Fibroblast of skin of abdomen (primary cell): Measurements from ENCODE around the gene ZNF654. TPM values are rescaled to one million over a fixed set of nuclear protein-coding genes. Genes with fewer than 3 reads are reported as not detected.
"Not testable (repeated sequence)": the region's sequence is repeated elsewhere in the genome, so short reads cannot be mapped to it uniquely, and the experiment has no call there.

ENCODE experiments used
- DNase-seq: peaks from one replicate; pipeline ENCODE4 v3.0.0-alpha.2; 2013
- polyA plus RNA-seq, 2 experiments: library from polyadenylated mRNA; unstranded; fragments of 120-200 nt; gene quantifications; one replicate each; pipeline ENCODE4 v1.2.1, GENCODE V29; 2013; ENCODE audit not compliant: insufficient read length in 2 of 2

ZNF654 gene
- polyA plus RNA-seq (2013, experiment 1 of 2; ENCODE audit: insufficient read length): 8.6 TPM
- polyA plus RNA-seq (2013, experiment 2 of 2; ENCODE audit: insufficient read length): 9.3 TPM

DNA sequence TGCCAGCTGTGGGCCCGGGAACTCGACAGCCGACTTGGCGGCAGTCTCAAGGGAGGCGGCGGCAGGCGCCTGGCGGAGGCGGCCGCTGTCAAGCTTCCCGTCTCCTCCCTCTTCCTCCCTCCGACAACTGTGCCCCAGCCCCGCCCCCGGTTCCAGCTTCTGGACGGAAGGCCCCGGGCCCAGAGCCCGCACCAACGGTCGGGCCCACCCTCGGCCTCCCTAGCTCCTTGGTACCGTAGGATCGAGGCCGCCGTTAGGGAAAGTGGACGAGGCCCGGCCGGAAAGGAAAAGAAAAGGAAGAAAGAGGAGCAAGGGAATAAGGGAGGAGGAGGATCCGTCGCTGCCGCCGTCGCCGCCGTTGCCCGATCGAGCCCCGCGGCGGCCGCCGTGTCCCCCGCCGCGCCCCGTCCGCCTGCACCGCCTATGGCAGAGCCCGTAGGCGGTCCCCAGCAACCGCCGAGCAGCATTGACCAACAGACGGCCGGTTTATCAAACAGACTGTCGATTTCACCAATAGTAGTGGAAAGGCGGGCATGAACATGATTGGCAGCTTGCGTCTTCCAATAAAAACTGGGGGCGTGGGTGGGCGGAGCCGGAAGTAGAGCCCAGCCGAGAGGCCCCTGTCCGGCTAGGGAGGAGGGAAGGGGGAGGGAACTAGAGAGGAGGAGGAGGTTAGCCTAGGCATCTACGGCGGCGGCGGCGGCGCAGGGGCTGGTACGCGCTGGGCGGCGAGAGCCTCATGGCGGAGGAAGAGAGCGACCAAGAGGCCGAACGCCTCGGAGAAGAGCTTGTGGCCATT lies at the start of gene ZNF654, which contains the start of gene CGGBP1:
Gene ZNF654, plus strand, starts transcription at position 675 of the 799 bp plus-strand sequence. Its CDS starts 65 bp downstream, at position 740.
Gene CGGBP1, minus strand, starts transcription at position 425 of the 799 bp plus-strand sequence. CDS start 3,029 bp downstream, outside the sequence.
- peak; percentile 99 for DNase-seq

DNA sequence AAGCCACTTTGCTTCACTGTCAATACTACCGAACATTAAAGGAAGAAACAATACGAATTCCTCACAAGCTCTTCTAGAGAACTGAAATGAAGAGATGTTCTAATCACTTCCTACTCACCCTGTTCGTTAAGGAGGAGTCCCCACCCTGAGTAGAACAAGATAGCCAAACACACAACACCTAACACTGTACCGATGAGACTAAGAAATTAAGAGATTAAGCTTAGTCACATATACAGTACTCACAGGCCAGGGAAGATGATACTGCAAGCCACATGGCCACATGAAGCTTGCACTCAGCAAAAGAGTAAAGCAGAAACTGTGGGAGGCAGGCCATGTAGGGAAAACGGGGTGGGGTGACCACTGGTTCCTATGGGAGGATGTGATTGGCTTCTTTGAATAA lies 48.2 kb upstream of the ZNF654 start:
- no peak for DNase-seq

DNA sequence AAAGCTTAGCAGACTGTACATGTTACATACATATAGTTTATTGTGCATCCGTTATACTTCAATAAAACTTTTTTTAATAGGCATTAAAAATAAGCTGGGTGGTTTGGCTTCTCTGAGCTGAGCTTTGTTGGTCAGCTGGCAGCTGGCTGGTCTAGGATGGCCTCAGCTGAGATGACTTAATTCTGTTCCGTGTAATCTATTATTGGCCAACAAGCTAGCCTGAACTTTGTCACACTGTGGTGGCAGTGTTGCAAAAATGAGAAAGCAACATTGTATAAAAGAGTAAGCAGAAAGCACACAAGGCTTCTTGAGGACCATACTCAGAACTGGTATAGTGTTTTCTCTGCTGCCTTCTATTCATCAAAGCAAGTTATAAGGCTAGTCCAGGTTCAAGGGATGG lies 45.5 kb upstream of the ZNF654 start:
- DNase-seq: no peak

DNA sequence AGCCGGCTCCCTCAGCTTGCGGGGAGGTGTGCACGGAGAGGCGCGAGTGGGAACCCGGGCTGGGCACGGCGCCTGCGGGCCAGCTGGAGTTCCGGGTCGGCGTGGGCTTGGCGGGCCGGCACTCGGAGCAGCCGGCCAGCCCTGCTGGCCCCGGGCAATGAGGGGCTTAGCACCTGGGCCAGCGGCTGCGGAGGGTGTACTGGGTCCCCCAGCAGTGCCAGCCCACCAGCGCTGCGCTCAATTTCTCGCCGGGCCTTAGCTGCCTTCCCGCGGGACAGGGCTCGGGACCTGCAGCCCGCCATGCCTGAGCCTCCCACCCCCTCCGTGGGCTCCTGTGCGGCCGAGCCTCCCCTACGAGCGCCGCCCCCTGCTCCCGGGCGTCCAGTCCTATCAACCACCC lies 43.4 kb upstream of the ZNF654 start:
- DNase-seq: not testable (repeated sequence)

DNA sequence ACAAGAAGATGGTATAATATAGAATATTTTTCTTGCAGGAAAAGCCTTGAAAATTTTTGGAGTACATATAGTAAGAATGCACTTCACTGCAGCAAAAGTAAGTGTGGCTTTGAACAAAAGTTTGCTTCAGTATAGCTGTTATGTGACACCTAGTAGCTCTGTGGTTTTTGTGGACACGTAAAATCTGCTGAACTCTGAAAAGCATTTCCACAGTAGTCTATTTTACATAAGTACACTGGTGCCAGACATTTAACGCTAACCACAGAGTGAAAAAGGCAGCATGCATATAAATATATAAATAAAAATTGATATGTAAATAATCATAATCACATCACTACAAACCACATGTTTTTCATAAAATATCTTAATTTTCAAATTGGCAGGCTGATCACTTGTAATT lies 40.0 kb upstream of the ZNF654 start:
- no peak for DNase-seq

DNA sequence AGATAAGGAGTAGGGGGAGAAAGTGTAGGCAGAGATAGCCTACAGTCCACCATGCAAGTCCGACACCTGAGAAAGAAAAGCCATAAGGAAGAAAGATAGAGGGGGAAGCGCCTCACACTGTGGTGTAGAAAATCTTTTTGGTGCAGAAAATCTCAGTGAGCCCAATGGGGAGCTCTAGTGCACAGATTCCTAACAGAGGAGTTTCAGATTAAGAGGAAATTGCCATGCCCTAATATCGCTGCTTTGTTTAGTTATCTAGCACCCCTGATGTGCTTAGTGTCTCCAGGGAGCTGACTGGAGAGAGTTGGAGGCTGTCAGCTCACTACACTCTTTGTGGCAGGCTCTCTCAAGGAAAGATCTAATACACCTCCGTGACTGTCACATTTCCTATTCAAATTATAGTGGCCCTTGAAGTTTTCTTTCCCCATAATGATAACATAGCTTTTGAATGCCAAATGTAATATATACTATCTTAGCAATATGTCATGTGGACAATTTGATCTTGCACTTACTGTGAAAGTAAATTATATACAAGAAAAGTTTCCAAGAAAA lies 34.0 kb upstream of the ZNF654 start:
- no peak for DNase-seq

DNA sequence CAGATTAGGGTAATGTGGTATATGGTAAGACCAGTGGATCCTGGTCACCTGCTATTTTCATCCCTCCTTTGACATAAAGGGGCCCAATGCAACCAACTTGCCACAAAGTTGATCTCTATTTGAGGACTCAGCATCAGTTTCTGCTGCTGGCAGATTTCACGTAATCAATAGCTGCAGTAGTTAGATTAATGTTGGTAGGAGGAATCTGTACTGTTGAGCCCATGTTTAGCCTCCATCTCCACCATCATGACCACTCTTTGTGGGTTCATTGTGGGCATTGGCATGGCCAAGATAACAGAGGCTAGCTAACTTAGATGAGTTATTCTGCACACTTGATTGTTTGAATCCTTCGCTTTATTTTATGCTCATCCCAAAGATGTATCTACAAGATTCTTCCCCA lies 30.2 kb upstream of the ZNF654 start:
- DNase-seq: no peak

DNA sequence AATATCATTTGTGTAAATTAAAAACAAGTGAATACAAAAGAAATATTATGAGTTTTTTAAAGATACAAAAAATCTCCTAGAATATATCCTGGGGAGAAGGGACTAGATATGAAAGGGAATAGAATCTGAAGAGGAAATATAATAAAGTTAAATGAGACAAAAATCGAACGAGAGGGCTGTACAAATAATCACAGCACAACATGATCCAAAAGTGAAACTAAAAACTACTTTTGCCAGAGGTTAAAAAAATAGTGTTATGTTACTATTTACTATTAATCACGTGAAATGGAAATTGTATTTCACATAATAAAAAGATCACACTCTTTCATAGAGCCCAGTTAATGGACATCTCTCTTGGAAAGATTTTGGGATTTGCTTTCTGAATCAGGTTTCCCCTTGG lies 28.8 kb upstream of the ZNF654 start:
- no peak for DNase-seq

DNA sequence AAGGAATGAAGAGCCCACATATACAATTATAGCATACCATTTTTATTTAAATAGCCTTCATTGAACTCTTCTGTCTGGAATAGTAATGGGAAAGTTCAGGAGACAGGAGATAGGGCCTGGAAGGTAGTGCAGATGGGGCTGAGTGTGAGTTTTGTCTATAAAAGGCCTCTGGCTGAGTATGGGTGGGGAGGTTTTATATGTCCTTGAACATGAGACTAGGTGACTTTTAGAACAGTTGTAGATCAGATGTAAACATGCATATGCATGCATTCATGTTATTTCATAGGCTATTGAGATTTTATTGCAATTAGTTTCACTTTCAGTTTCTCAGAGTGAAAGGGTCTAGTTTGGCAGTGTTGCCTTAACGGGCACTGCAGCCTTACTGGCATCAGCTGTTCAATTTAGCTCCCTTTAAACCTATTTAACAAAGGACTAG lies 27.4 kb upstream of the ZNF654 start:
- peak; percentile 27 for DNase-seq

DNA sequence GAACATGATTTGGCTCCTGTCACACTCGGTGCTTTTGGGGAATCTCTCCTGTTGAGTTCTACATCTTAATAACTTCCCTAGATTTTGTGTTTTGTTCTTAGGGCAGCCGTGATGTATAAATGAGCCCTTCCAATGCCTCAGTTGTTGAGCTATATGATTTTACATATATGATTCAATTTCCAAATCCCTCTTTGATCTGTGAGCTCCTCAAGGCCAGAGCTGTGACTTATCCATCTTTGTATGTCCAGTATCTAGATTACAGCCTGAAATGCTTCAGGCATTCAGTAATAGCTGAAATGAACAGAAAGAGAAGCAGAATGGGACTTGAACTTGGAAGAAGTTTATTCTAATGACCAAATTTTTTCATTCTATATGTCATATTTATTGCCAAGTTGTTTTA lies 26.8 kb upstream of the ZNF654 start:
- DNase-seq: no peak

DNA sequence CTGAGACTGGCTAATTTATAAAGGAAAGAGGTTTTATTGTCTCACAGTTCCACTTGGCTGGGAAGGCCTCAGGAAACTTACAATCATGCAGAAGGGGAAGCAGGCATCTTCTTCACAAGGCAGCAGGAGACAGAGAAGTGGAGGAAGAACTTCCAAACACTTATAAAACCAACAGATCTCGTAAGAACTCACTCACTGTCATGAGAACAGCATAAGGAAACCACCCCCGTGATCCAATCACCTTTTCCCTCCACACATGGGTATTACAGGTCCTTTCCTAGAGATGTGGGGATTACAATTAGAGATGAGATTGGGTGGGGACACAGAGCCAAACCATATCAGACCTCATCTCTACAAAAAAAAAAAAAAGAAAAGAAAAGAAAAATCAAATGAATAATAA lies 26.0 kb upstream of the ZNF654 start:
- no peak for DNase-seq

DNA sequence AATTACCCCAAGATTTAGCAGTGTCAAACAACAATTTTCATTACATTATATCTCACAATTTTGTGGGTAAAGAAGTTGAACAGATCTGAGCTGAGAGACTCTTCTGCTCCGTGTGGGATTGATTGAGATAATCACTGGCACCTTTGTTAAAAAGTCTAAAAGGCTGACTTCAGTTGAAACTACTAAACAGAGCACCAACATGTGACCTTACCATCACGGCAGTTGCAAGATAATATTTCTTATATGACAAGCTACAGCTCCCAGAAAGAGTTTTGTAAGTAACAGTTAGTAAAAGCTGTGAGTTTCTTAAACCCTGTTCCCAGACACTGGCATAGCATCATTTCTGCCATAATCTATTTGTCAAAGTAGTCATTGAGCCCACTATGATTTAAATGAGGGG lies 25.2 kb upstream of the ZNF654 start:
- no peak for DNase-seq

DNA sequence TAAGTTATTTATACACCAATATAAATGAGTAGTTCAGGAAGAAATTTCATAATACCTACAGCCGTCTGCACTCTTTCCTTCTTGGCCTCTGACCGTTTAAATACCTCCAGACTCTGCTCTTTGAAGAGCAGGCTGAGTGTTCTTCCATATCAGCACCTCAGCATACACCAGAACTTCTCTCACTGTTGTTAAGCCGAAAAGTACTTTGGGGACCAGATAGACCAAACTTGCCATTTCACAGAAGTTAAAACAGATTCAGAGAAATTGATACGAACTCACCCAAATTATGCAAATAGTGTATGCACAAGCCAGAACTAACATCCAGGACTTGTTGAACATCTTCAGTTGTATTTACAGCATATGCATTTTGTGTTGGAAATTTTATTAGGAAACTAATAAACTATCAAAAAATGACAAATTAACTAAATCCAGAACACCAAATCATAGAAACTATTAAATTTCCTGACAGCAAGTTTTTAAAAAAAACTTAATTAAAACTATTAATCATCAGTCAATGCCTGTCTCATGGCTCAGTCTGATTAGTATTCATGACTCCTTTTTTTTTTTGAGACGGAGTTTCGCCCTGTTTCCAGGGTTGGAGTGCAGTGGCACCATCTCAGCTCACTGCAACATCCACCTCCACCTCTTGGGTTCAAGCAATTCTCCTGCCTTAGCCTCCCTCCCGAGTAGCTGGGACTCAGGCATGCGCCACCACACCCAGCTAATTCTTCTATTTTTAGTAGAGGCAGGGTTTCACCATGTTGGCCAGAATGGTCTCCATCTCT lies 24.4 kb upstream of the ZNF654 start:
- no peak for DNase-seq

DNA sequence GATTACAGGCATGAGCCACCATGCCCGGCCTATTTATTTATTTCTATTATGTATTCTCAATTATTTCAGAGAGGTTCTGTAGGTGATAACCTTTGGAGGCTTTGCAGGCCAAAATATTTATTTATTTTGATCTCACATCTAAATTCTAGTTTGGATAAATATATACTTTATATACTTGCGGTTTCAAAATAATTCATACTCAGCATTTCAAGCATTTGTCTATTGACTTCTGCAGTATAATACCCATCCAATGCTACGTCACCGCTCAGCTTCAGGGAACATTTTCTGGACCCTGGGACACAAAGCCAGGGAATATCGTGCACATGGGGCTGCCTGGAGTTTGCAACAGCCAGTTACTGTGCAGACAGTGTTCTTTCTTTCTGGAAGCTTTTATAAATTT lies 22.8 kb upstream of the ZNF654 start:
- no peak for DNase-seq

DNA sequence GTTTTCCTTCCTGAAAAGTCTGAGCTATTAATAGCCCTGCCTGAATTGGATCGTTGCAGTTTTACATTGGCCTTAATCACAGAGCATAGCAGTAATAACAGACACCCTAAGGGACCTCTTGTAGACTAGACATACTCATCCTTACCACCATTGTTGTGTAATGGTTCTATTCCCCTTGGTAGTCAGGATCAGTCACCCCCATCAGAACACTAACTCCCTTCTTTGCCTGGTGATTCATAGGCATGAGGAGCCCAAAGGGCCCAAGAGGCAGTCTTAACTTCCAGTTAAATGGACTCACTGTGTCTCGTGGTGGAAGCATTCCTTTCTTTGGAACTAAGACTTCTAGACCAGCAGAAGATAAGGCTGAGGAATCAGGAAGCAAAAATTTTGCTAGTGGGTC lies 20.5 kb upstream of the ZNF654 start:
- peak; percentile 62 for DNase-seq

DNA sequence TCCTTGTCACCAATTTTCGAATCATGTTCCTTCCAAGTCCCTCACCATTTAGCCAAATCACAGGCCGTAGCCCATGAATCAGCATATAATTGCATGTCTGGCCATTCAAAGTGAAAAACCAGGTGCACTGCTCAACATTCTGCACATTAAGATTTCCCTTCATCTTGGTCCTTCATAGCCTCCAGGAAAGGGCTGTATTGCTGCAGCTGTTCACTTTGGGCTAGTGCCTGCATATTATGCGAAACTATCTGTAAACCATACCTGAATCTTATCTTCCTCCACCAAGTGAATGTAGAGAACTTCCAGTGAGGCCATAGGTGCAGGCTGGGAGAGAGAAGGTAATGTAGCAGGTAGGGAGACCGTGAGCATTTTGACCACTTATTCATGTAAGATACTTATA lies 18.5 kb upstream of the ZNF654 start:
- no peak for DNase-seq

DNA sequence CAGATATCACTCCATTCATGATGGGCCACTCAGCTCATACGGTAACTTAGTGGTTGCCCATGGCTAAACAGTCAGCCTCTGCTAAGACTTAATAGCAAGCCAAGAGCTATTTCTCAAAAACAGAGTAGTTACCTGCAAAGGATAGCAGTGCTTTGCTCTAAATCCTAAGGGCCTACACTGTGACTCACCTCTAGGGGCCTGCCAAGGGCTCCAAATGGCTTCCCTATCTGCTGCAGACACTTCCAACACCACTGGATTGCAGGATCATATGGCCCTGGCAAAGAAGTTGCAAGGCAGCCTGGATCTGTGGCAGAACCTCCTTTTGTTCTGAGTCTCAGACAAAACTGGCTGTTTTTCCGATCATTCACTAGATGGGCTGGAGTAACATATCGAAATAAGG lies 18.1 kb upstream of the ZNF654 start:
- no peak for DNase-seq

DNA sequence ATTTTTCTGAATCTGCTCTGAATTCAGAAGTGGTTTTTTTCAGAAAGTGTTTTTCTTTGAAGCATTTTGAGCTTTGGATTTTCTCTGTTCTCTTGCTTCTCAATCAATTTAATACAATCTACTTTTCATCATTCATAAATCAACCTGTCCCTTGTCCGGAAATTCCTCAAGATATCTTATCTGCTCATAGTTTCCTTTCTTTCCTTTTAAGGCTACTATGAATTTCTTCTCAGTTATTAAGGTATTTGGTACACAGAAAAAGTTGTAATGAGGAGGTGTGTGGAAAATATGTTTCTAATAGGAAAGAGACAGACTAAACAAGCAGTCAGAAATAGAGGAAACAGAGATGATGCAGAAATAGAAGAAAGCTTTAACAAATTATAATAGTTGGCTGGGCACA lies 14.6 kb upstream of the ZNF654 start:
- no peak for DNase-seq

DNA sequence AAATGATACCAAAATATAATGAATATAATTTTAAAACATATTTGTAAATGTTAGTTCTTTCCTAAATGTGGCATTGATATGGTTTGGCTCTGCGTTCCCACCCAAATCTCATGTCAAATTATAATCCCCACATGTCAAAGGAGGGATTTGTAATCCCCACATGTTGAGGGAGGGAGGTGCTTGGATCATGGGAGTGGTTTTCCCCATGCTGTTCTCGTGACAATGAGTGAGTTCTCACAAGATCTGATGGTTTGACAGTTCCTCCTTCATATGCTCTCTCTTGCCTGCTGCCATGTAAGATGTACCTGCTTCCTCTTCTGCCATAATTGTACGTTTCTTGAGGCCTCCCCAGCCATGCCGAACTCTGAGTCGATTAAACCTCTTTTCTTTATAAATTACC lies 12.3 kb upstream of the ZNF654 start:
- DNase-seq: no peak

DNA sequence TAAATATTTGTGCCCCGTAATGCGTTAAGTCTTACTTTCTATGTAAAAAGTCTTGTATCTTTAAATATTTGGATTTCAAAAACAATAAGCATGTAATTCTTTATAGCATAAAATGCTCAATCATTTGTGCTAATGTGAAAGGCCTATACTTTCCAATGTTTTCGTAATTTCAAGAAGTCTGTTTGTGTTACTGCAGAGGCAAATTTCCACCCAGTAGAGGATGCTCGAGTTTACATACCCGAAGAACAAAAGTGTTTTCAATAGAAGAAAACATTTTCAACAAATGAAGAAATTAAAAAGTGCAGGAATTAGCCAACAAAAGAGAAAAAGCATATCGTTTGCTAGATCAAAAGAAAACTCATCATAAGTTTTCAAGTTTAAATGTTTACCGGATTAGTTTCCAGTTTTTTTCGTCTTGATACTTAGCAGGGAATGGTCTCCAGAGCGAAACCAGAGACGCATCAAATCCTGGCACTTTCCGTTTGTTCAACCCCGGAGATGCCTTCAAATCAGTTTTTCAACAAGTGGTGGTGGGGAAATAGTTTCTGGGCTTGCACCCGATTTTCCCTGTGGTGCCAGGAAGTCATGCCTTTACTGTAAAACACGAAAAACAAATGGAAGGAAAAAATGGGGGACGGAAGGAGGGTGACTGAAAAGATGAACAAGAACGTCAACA lies 1.3 kb upstream of the ZNF654 start:
- peak; percentile 12 for DNase-seq

DNA sequence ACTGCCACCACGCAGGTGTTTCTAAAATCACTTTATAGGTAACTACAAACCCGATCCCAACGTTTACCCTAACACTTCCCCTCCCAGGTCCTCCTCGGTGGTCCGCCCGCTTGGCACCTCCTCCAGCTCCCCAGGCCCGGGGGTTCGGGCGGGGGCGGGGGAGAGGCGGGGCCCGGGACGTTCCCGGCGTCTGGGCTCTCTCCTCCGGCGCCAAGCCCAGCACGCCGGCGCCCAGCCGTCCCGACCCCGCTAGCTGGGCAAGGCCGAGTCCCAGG lies 812 bp upstream of the ZNF654 start:
- DNase-seq: no peak

DNA sequence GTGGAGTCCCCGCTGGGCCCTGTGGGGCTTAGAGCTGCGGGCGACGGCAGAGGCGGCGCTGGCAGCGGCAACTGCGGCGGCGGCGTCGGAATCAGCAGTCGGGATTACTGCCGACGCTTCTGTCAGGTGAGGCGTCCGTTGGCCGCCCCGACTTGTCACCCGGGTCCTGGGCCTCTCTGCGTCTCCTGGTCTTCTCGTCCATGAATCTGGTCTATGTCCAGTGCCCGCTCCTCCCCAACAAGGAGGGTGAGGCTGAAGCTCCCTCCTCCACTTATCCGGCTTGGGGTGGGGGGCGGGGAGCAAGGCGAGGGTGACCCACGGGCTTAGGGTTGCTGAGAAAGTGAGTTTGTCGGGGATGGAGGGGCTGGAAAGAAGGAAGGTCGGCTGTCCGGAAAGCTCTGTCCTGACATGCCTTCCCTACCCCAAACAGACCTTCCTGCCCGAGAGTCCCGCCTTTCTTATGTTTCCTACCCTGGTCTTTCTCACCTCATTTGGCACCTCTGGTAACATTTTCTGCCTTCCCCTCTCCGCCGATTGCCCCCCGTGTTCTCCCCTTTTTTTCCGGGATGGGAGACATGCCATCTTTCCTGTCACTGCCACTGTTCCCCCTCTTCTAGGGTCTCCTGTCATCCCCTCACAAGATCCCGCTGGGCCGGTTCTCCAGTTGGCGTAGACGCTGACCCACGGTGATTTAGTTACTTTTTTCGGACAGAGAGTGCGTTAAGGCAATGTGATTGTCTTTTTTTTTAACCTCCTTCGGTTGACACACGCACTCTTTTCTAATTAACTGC lies 520 bp downstream of the ZNF654 start:
- no peak for DNase-seq
